ACC112 (cell line): ENCODE results near the gene CAB39L.
A peak's percentile ranks its signal among the peaks of the same experiment; 100 is the strongest.

Experiments used
- H2AFZ ChIP-seq: fragments of 200-600 bp; sonication (generic); one replicate; pipeline ENCODE4 v1.6.0; 2017; ENCODE audit warnings: antibody characterized with exemption, low read length; ENCODE audit not compliant: unreplicated experiment
- H3K27ac ChIP-seq: fragments of 200-600 bp; sonication (generic); 2 replicates; pipeline ENCODE4 v1.5.1; 2014; ENCODE audit warnings: low read depth, mild to moderate bottlenecking, antibody characterized with exemption, low read length, moderate library complexity
- H3K27me3 ChIP-seq: fragments of 200-600 bp; sonication (generic); 2 replicates; pipeline ENCODE4 v1.6.1; 2014; ENCODE audit warnings: mild to moderate bottlenecking, antibody characterized with exemption, low read length, moderate library complexity, mixed read lengths; ENCODE audit not compliant: insufficient read depth
- H3K36me3 ChIP-seq: fragments of 200-600 bp; sonication (generic); 2 replicates; pipeline ENCODE4 v1.6.1; 2016; ENCODE audit warnings: mild to moderate bottlenecking, antibody characterized with exemption, low read length, moderate library complexity, mixed read lengths; ENCODE audit not compliant: insufficient read depth
- H3K4me1 ChIP-seq: fragments of 200-600 bp; sonication (generic); one replicate; pipeline ENCODE4 v1.6.1; 2016; ENCODE audit warnings: low read length, mixed read lengths; ENCODE audit not compliant: insufficient read depth, unreplicated experiment, control insufficient read depth
- H3K4me3 ChIP-seq: fragments of 200-600 bp; sonication (generic); 2 replicates; pipeline ENCODE4 v1.5.1; 2014; ENCODE audit warnings: mild to moderate bottlenecking, low read depth, low read length
- H3K79me2 ChIP-seq: fragments of 200-600 bp; sonication (generic); one replicate; pipeline ENCODE4 v1.6.0; 2016; ENCODE audit warnings: low read length; ENCODE audit not compliant: control insufficient read depth, unreplicated experiment, insufficient read depth

CAB39L gene

DNA sequence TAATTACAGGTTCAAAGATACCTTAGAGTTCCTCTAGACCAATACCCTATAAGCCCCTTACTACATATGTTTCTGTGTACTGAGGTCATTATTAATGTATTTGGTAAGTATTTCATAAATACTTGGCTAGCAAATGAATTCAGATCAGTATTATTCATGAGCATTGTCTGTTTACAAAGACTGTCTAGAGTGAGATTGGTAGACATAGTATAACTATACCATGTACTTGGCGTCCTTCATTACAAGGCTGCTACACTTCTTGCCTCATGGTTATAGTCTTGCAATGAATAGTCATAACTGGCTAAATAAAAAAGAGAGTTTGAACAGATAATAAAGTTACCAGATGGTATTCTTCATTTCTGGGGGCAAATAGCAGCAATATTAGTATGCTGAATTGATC is 12.3 kb upstream of the CAB39L start:
- Histone ChIP-seq H3K79me2 (no peaks in the 10 kb centered on the region), H3K4me1 (peaks cover 25% of the 10 kb centered on the region)

DNA sequence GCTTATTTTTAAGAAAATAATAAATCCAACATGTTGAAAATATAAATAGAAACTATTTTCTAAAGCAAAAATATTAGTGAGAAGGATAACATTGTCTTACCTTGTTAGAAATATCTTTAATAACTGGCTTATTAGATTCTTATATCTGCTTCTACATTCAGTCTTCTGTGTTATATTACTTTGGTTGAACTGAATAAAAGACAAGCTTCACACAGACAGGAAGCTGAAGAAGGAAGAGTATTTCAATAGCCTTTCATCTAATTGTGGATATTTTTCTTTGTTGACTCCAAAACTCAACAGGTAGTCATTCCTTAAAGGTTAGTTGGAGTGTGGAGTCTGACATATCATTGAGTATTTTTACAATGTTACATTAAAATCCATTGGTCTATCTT is 11.1 kb upstream of the CAB39L start:
- peaks cover 25% of the 10 kb centered on the region for H3K4me1 ChIP-seq
- no peaks in the 10 kb centered on the region for H3K36me3 ChIP-seq
- no peaks in the 10 kb centered on the region for H3K79me2 ChIP-seq
- H2AFZ ChIP-seq = no peak overlapping the region
- H3K27ac ChIP-seq = peak overlapping the region; percentile 37
- no peaks in the 10 kb centered on the region for H3K27me3 ChIP-seq
- H3K4me3 ChIP-seq = peak overlapping the region; percentile 69

More for the DNA sequence above, 12.3 kb upstream of the CAB39L start:
- H3K27ac ChIP-seq = no peak overlapping the region
- H3K27me3 ChIP-seq = no peaks in the 10 kb centered on the region
- peaks cover 3% of the 10 kb centered on the region for H3K36me3 ChIP-seq
- no peak overlapping the region for H3K4me3 ChIP-seq
- H2AFZ ChIP-seq = no peak overlapping the region

DNA sequence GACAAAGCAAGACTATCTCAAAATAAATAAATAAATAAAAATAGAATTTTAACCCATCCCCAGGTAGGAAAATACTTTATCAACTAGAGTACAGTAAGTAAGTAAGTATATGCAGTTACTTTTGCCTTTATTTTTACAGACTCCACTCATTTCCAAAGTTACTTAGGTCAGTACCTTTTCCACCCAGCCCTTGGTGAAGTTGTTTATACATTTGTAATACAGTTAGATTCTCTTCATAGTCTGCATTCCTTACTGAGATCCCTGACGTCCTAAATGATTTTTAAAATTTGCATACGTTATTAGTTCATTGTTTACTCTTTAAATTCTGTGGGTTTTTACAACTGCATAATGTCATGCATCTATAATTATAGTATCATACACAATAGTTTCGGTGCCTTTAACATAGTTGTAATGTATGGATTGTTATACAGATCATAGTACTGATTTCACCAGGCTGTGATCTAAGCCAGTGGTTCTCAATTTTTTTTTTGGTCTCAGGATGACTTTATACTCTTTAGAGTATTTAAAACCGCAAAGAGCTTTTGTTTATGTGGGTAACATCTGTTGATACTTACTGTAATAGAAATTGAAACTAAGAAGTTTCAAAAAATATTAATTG is 10.6 kb upstream of the CAB39L start:
- no peaks in the 10 kb centered on the region for H3K27me3 ChIP-seq
- peak overlapping the region; percentile 46 for H2AFZ ChIP-seq
- peak overlapping the region; percentile 37 for H3K27ac ChIP-seq
- H3K36me3 ChIP-seq = no peaks in the 10 kb centered on the region; the same call in 1 of the 2 replicates
- H3K79me2 ChIP-seq = no peaks in the 10 kb centered on the region
- peak overlapping the region; percentile 69 for H3K4me3 ChIP-seq
- H3K4me1 ChIP-seq = peaks cover 25% of the 10 kb centered on the region

DNA sequence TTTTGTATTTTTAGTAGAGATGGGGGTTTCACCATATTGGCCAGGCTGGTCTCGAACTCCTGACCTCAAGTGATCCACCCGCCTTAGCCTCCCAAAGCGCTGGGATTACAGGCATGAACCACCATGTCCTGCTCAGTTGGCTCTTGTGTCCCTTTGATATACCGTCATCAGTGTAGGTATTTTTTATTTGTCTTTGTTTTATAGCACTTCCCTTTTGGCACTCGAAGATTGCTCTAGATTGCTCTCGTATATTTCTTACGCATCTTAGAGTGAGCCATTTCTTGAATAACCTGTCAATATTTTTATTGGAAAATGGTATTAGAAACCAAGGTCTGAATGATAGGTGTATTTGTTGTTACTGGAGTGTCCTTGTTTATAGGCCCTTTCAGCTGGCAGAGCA is 9.6 kb upstream of the CAB39L start:
- peaks cover 25% of the 10 kb centered on the region for H3K4me1 ChIP-seq
- H3K79me2 ChIP-seq = peaks cover 6% of the 10 kb centered on the region
- no peak overlapping the region for H3K4me3 ChIP-seq
- H3K27ac ChIP-seq = no peak overlapping the region
- H2AFZ ChIP-seq = no peak overlapping the region
- no peaks in the 10 kb centered on the region for H3K27me3 ChIP-seq
- no peaks in the 10 kb centered on the region; the same call in 1 of the 2 replicates for H3K36me3 ChIP-seq

DNA sequence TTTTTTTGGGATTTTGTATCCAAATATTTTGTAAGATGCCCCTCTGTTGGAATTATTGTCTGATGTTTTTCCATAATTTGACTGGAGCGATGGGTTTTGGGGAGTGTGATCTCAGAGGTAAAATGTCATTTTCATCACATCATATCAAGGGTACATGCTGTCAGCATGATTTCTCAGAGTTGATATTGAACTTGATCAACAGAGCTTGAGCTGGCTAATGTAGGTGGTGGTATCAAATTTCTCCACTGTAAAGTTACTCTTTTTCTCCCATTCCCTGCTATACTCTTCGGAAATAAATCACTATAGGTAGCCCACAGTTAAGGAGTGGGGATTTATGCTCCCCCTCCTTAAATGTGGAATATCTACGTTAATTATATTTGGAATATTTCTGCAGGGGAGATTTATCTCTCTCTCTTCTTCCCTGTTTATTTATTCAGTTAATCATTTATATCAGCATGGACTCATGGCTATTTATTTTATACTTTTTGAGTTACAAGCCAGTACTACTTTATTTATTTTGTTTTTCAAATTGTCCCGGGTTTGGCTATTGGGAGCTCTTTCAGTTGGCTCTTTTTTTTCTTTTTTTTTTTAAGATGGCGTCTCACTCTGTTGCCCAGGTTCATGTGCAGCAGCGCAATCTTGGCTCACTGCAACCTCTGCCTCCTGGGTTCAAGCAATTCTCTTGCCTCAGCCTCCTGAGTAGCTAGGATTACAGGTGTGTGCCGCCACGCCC is 9.0 kb upstream of the CAB39L start:
- Histone ChIP-seq H3K36me3 (no peaks in the 10 kb centered on the region; the same call in 1 of the 2 replicates), H2AFZ (no peak overlapping the region), H3K27me3 (no peaks in the 10 kb centered on the region), H3K79me2 (peaks cover 11% of the 10 kb centered on the region), H3K4me3 (no peak overlapping the region), H3K4me1 (peaks cover 25% of the 10 kb centered on the region), H3K27ac (no peak overlapping the region)

DNA sequence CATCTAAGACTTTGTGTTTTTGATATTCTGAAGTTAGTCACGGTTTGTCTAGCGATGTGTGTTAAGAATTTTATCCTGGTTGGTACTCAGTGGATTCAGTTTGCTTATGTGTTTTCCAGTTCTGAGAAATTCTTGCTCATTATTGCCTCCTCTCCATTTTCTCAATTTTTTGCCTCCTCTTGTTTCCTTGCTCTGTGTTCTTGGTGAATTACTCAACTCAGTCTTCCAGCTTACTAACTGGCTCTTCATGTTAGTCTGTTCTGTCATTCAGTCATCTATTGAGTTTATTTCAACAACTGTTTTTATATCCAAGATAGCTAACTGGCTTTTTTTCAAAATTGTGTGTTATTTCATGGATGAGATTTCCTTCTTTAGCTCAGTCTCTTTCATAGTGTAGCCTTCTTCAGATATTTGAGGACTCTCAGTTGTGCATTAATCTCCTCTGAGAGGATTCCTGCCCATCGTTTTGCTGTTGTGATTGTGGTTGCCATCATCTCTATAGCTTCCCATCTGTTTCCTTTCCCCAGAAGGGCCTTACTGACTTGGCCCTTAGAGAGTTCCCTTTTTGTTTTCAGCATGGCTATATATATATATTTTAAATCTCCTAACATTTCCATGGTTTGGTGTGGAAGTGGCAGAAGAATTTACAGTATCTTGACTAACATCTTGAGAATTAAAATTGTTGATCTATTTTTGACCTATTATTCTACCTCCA is 6.4 kb upstream of the CAB39L start:
- no peaks in the 10 kb centered on the region; the same call in 1 of the 2 replicates for H3K36me3 ChIP-seq
- H3K27ac ChIP-seq = no peak overlapping the region
- peaks cover 8% of the 10 kb centered on the region for H3K4me1 ChIP-seq
- no peak overlapping the region for H3K4me3 ChIP-seq
- no peaks in the 10 kb centered on the region for H3K27me3 ChIP-seq
- peaks cover 31% of the 10 kb centered on the region for H3K79me2 ChIP-seq
- H2AFZ ChIP-seq = no peak overlapping the region

DNA sequence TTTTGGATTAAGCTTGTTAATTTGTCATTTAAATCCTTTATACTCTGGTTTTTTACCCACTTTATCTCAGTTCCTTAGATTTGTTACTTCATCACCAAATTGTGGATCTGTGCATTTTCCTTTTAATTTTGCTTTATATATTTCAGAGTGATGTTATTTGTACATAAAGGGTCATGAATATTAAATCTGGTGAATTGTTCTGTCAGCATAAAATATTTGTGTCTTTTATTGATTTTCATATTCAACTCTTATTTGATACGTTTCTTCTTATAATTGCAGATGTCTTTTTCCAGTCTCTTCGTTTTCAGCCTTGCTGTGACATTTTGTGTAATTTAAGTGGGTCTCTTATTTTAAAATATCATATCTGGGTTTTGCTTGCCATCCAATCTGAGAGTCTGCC is 4.9 kb upstream of the CAB39L start:
- no peak overlapping the region for H3K27ac ChIP-seq
- H2AFZ ChIP-seq = no peak overlapping the region
- H3K27me3 ChIP-seq = no peaks in the 10 kb centered on the region
- no peak overlapping the region for H3K4me3 ChIP-seq
- H3K4me1 ChIP-seq = no peaks in the 10 kb centered on the region
- no peaks in the 10 kb centered on the region; the same call in 1 of the 2 replicates for H3K36me3 ChIP-seq
- peaks cover 31% of the 10 kb centered on the region for H3K79me2 ChIP-seq

DNA sequence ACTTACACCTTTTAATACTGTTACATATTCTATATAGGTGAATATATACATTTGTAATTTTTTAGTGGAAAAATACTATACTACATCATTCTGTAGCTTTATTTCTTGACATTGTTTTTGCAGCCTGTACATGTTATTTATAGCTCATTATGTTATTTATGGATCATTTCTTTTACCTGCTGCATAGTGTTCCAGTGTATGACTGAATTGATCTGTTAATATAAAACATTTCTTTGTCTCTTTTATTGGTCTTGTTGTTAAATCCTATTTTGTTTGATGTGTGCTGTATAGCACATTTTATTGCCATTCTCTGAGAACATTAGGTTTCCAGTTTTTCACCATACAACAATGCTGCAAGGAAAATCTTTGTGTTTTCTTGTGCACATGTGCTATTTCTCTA is 2.6 kb upstream of the CAB39L start:
- Histone ChIP-seq H2AFZ (no peak overlapping the region), H3K4me1 (peaks cover 3% of the 10 kb centered on the region), H3K27me3 (no peaks in the 10 kb centered on the region), H3K79me2 (peaks cover 41% of the 10 kb centered on the region), H3K4me3 (peak overlapping the region; percentile 3; the same call in 1 of the 2 replicates), H3K36me3 (no peaks in the 10 kb centered on the region; the same call in 1 of the 2 replicates), H3K27ac (no peak overlapping the region)

DNA sequence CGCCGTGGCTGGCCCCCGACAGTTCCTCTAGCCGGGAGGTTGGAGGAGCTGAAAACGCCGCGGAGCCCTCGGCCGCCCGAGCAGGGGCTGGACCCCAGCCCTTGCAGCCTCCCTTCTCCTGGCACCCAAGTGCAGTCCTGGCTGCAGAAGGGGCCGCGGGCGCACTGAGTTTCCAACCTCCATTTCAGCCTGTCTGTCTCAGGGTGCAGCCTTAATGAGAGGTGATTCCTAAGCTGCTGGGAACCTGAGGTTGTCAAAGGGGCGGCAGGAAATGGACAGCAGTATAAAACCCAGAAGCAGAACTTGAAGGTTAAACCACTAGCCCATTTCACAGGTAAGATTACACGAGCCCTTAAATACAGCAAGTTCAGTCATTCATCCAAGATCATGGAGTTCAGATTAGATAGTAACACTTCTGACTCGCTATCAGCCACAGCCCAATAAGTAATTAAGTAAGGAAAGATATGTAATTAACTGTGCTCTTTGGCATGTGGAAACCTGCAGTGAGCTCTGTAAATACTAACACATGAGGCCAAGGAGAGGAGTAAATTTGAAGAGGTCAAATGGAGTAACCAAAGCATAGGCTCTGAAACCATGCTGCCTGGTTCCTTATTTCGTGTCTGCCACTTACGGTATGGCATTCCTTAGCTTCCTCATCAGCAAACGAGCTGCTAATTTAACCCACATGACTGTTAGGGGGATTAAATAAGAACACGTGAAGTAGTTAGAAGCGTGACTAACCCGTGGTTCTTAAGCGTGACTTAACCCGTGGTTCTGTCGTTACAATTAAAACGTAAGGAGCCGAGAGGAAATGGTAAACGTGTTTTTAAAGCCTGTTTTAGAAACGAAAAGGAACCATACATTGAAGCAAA is 896 bp upstream of the CAB39L start:
- Histone ChIP-seq H2AFZ (peak overlapping the region; percentile 70), H3K79me2 (peaks cover 43% of the 10 kb centered on the region), H3K4me1 (peaks cover 3% of the 10 kb centered on the region), H3K4me3 (peak overlapping the region; percentile 89), H3K27ac (peak overlapping the region; percentile 74), H3K36me3 (no peaks in the 10 kb centered on the region; the same call in 1 of the 2 replicates), H3K27me3 (no peaks in the 10 kb centered on the region)

DNA sequence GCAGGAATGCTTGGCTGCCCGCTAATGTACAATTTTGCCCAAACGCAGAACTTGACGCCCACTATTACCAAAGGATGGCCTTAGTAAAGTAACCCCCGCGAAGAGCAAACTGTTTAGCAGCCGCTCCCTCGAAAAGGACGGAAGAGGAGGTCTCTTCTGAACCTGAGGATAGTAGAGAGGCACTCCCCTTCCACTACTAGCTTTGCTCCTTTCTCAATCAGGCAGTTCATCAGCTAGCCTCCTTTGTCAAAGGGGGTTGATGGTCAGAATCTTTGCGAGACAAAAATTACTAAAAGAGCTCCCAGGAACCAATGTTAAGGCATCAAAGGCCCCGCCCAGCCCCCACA is 534 bp downstream of the CAB39L start:
- peak overlapping the region; percentile 79 for H2AFZ ChIP-seq
- H3K4me3 ChIP-seq = peak overlapping the region; percentile 89
- H3K36me3 ChIP-seq = no peaks in the 10 kb centered on the region
- H3K4me1 ChIP-seq = peaks cover 3% of the 10 kb centered on the region
- H3K27ac ChIP-seq = peak overlapping the region; percentile 66
- H3K27me3 ChIP-seq = no peaks in the 10 kb centered on the region
- H3K79me2 ChIP-seq = peaks cover 36% of the 10 kb centered on the region
